Endothelial cell of umbilical vein (primary cell): ENCODE measurements around the gene DYRK1A. TPM values are rescaled to one million over a fixed set of nuclear protein-coding genes. Genes with fewer than 3 reads are reported as not detected.

Source experiments
- BruUV-seq: library from RNA; stranded (reverse); fragments of 400-500 nt; replicated peaks from 2 replicates; lab custom pipeline; 2021; lab: Mats Ljungman, UMichigan
- CTCF ChIA-PET: fragments of 300-600, 350-600 bp; sonication (Branson Sonifier 250); formaldehyde crosslinking; loops from one replicate; lab custom pipeline; 2021; ENCODE audit warnings: antibody characterized with exemption, inconsistent platforms; lab: Charles Lee
- POLR2A ChIA-PET: fragments of 300-600, 350-600 bp; sonication (Branson Sonifier 250); formaldehyde crosslinking; loops from one replicate; lab custom pipeline; 2021; ENCODE audit warnings: antibody characterized with exemption, inconsistent platforms; lab: Charles Lee
- DNase-seq: peaks from one replicate; pipeline ENCODE4 v3.0.0-alpha.2; 2011; ENCODE audit warnings: low read depth, low spot score
- FAIRE-seq: peaks from 2 replicates; lab custom pipeline; 2011; peaks lifted over from hg19 to GRCh38; lab: Jason Lieb, UNC
- H2AFZ ChIP-seq: 2 replicates; pipeline ENCODE4 v1.6.0; 2012; ENCODE audit warnings: low read depth, low read length, control low read depth, inconsistent platforms
- H3K27ac ChIP-seq: 2 replicates; pipeline ENCODE4 v1.5.1; 2011; ENCODE audit warnings: low read depth, mild to moderate bottlenecking, control low read depth, low read length, moderate library complexity; ENCODE audit not compliant: insufficient read depth
- H3K27me3 ChIP-seq, 2 experiments: 2 replicates each; pipeline versions ENCODE4 v1.6.0 to v1.6.1; 2011; ENCODE audit warnings: low read length in 2 of 2, mixed read lengths in 1 of 2; ENCODE audit not compliant: control insufficient read depth in 2 of 2, insufficient read depth in 2 of 2
- H3K36me3 ChIP-seq, 2 experiments: 2 replicates in 1 of 2; 3 replicates in 1 of 2; pipeline ENCODE4 v1.5.1; 2011; ENCODE audit warnings: low read length in 2 of 2, mild to moderate bottlenecking in 1 of 2, moderate library complexity in 1 of 2; ENCODE audit not compliant: control insufficient read depth in 2 of 2, insufficient read depth in 2 of 2; ENCODE audit errors: extremely low read depth in 1 of 2
- H3K4me1 ChIP-seq: 3 replicates; pipeline ENCODE4 v1.5.1; 2011; ENCODE audit warnings: mild to moderate bottlenecking, low read length; ENCODE audit not compliant: control insufficient read depth, insufficient read depth; ENCODE audit errors: extremely low read depth
- H3K4me2 ChIP-seq: 2 replicates; pipeline ENCODE4 v1.6.1; 2011; ENCODE audit warnings: low read length, control low read depth, mixed read lengths; ENCODE audit not compliant: insufficient read depth
- H3K4me3 ChIP-seq, 3 experiments: fragments of 200-600 bp in 1 of 3; sonication (generic), shearing (Covaris generic) in 1 of 3; replicated peaks in 1 of 3; 2 replicates each; pipeline ENCODE4 v1.5.1; 2011 to 2016; ENCODE audit warnings: control low read depth in 3 of 3, low read length in 3 of 3, mild to moderate bottlenecking in 2 of 3, inconsistent platforms in 1 of 3, low read depth in 1 of 3, moderate library complexity in 1 of 3; ENCODE audit not compliant: insufficient read depth in 1 of 3
- H3K79me2 ChIP-seq: 2 replicates; pipeline ENCODE4 v1.6.0; 2012; ENCODE audit warnings: low read length, inconsistent platforms; ENCODE audit not compliant: control insufficient read depth, insufficient read depth
- H3K9ac ChIP-seq: replicated peaks from 2 replicates; pipeline ENCODE3; 2011; ENCODE audit warnings: low read length, control low read depth; ENCODE audit not compliant: insufficient read depth; ENCODE audit errors: extremely low read depth
- H3K9me1 ChIP-seq: replicated peaks from 3 replicates; pipeline ENCODE4 v1.6.0; 2011; ENCODE audit warnings: mild to moderate bottlenecking, low read length; ENCODE audit not compliant: control insufficient read depth, insufficient read depth; ENCODE audit errors: extremely low read depth
- H3K9me3 ChIP-seq: replicated peaks from 2 replicates; pipeline ENCODE4 v1.5.1; 2012; ENCODE audit warnings: low read length, inconsistent platforms; ENCODE audit not compliant: control insufficient read depth, insufficient read depth
- H4K20me1 ChIP-seq: replicated peaks from 2 replicates; pipeline ENCODE3; 2011; ENCODE audit warnings: mild to moderate bottlenecking, low read length; ENCODE audit not compliant: control insufficient read depth, insufficient read depth; ENCODE audit errors: extremely low read depth
- EZH2 ChIP-seq: IDR thresholded peaks from 2 replicates; pipeline ENCODE4 v1.6.1; 2012; ENCODE audit warnings: borderline replicate concordance, low read depth, mild to moderate bottlenecking, moderate library complexity, low read length, inconsistent platforms; ENCODE audit not compliant: severe bottlenecking
- FOS ChIP-seq: IDR thresholded peaks from 2 replicates; pipeline ENCODE4 v1.6.1; 2011; ENCODE audit warnings: mild to moderate bottlenecking, low read length, moderate library complexity, borderline replicate concordance; ENCODE audit not compliant: insufficient read depth
- GATA2 ChIP-seq: IDR thresholded peaks from 2 replicates; pipeline ENCODE4 v1.7.0; 2011; ENCODE audit warnings: low read depth, mild to moderate bottlenecking, moderate library complexity, mixed read lengths, low read length; ENCODE audit not compliant: insufficient read length, insufficient read depth
- JUN ChIP-seq: IDR thresholded peaks from 2 replicates; pipeline ENCODE4 v1.6.1; 2011; ENCODE audit warnings: borderline replicate concordance, low read depth; ENCODE audit not compliant: insufficient read length, insufficient read depth
- MYC ChIP-seq: IDR thresholded peaks from one replicate; pipeline ENCODE4 v1.6.1; 2011; ENCODE audit warnings: mild to moderate bottlenecking, low read depth, low read length
- POLR2A ChIP-seq: IDR thresholded peaks from 2 replicates; pipeline ENCODE4 v1.6.1; 2012; ENCODE audit warnings: low read depth, mild to moderate bottlenecking, control low read depth, low read length
- POLR2AphosphoS5 ChIP-seq: IDR thresholded peaks from 2 replicates; pipeline ENCODE4 v1.6.1; 2012; ENCODE audit warnings: low read depth, mild to moderate bottlenecking, control low read depth, low read length, moderate library complexity; ENCODE audit not compliant: insufficient read depth
- dilution Hi-C: fragments of 300-500 bp; cut with MboI; formaldehyde crosslinking; loops from one replicate; pipeline ENCODE4 v1.15.0; 2019; ENCODE audit warnings: low sequenced_read_pairs; ENCODE audit not compliant: extremely low pct_ligation_motif_present
- intact Hi-C: fragments of 100-400 bp; cut with micrococcal nuclease; formaldehyde crosslinking; loops from one replicate; pipeline ENCODE4 v1.10.0; 2022
- polyA plus RNA-seq, 4 experiments: library from polyadenylated mRNA; depleted of rRNA in 3 of 4; stranded (reverse) in 3 of 4; unstranded in 1 of 4; fragments of >200 nt; gene quantifications; 2 replicates each; pipeline versions ENCODE4 v1.2.1 to v1.2.3, GENCODE V29; 2011 to 2012; ENCODE audit warnings: missing spikeins in 1 of 4
- total RNA-seq: library from RNA; stranded (reverse); gene quantifications from 2 replicates; pipeline ENCODE4 v1.2.3, GENCODE V29; 2021
- TF ChIP-seq, protein P1 (sequence below): IDR thresholded peaks from 2 replicates; pipeline ENCODE4 v1.6.1; 2011; ENCODE audit not compliant: insufficient read depth, insufficient read length
- TF ChIP-seq, protein P2 (sequence below), 2 donors: IDR thresholded peaks; 1 replicate in 1 of 2; 2 replicates in 1 of 2; pipeline ENCODE4 v1.5.1; 2011; ENCODE audit warnings: low read length in 2 of 2, mild to moderate bottlenecking in 2 of 2, moderate library complexity in 2 of 2, control low read depth in 1 of 2, inconsistent platforms in 1 of 2, low read depth in 1 of 2; ENCODE audit not compliant: insufficient read depth in 1 of 2; ENCODE audit errors: extremely low read depth in 1 of 2

Gene DYRK1A
- total and polyA plus RNA-seq, 2 donors (not counting 3 experiments of a cell fraction or from before 2014, with no cell fraction given), result 51.8 to 53.7 TPM

DNA sequence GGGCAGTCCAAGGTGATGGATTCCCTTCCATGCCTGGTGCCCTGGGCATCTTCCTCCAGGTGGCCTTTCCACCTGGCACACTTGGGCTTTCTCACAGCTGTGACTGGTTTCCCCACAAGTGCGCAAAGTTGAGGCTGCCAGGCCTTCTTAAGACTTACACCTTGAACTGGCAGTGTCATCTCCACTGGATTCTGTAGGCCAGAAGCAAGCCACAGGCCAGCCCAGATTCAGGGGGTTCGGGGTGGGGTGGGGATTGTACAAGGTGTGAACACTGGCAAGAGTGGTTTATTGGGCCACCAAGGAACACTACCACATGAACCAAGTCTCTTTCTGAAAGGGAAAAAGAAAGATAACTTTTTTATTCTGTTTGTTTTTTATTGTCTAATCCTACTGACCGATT lies 27.2 kb downstream of the DYRK1A start:
- no peak overlapping the region for H2AFZ ChIP-seq
- no peaks in the 10 kb centered on the region for H3K4me1 ChIP-seq
- CTCF ChIA-PET, result no interaction called here
- intact Hi-C loops (no loop called here), dilution Hi-C loops (no loop called here)
- no peak overlapping the region for H3K9ac ChIP-seq
- H3K27ac ChIP-seq, result no peak overlapping the region
- TF ChIP-seq EZH2 (no peak), POLR2AphosphoS5 (no peak), GATA2 (no peak), FOS (no peak), POLR2A (no peak), MYC (no peak), JUN (no peak)
- TF ChIP-seq, protein P1, sequence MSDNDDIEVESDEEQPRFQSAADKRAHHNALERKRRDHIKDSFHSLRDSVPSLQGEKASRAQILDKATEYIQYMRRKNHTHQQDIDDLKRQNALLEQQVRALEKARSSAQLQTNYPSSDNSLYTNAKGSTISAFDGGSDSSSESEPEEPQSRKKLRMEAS, result no peak
- TF ChIP-seq, protein P2, sequence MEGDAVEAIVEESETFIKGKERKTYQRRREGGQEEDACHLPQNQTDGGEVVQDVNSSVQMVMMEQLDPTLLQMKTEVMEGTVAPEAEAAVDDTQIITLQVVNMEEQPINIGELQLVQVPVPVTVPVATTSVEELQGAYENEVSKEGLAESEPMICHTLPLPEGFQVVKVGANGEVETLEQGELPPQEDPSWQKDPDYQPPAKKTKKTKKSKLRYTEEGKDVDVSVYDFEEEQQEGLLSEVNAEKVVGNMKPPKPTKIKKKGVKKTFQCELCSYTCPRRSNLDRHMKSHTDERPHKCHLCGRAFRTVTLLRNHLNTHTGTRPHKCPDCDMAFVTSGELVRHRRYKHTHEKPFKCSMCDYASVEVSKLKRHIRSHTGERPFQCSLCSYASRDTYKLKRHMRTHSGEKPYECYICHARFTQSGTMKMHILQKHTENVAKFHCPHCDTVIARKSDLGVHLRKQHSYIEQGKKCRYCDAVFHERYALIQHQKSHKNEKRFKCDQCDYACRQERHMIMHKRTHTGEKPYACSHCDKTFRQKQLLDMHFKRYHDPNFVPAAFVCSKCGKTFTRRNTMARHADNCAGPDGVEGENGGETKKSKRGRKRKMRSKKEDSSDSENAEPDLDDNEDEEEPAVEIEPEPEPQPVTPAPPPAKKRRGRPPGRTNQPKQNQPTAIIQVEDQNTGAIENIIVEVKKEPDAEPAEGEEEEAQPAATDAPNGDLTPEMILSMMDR (IDR thresholded peaks at IDR 0.05; ENCODE audit: extremely low read depth in 1 of 2, insufficient read depth in 1 of 2, low read depth in 1 of 2, low read length in 2 of 2), result no peak
- H3K4me3 ChIP-seq, result no peak overlapping the region
- H3K36me3 ChIP-seq, result no peaks in the 10 kb centered on the region
- no TSS peak for BruUV-seq
- peaks cover 13% of the 10 kb centered on the region for H4K20me1 ChIP-seq
- POLR2A ChIA-PET, result no interaction called here
- no peaks in the 10 kb centered on the region for H3K9me1 ChIP-seq
- no peaks in the 10 kb centered on the region for H3K9me3 ChIP-seq
- H3K27me3 ChIP-seq, result no peaks in the 10 kb centered on the region
- no peak overlapping the region for H3K4me2 ChIP-seq
- FAIRE-seq (no peak), DNase-seq (no peak)
- H3K79me2 ChIP-seq, result peaks cover 99% of the 10 kb centered on the region
